H1 (cell line): ENCODE data around the gene P2RX1. TPM values are rescaled to one million over a fixed set of nuclear protein-coding genes. Genes with fewer than 3 reads are reported as not detected.

ENCODE experiments used
- KDM4A ChIP-seq: IDR thresholded peaks from one replicate; pipeline ENCODE4 v1.7.1; 2012; ENCODE audit warnings: low read depth, mild to moderate bottlenecking, moderate library complexity, low read length, inconsistent platforms; ENCODE audit not compliant: severe bottlenecking
- RAD21 ChIP-seq, 2 experiments: IDR thresholded peaks in 1 of 2; conservative IDR thresholded peaks in 1 of 2; 2 replicates each; pipeline ENCODE4 v1.6.1; 2011; ENCODE audit warnings: low read depth in 2 of 2, low read length in 2 of 2, improper control_type of control experiment in 1 of 2, inconsistent platforms in 1 of 2, mild to moderate bottlenecking in 1 of 2, moderate library complexity in 1 of 2
- SIX5 ChIP-seq: IDR thresholded peaks from 2 replicates; pipeline ENCODE4 v1.6.1; 2011; ENCODE audit warnings: mild to moderate bottlenecking, low read depth, low read length
- SP4 ChIP-seq: IDR thresholded peaks from 2 replicates; pipeline ENCODE4 v1.6.1; 2012; ENCODE audit warnings: low read length, inconsistent platforms
- TAF7 ChIP-seq: optimal IDR thresholded peaks from 2 replicates; pipeline ENCODE3; 2011; ENCODE audit warnings: low read depth, mild to moderate bottlenecking, inconsistent platforms, low read length, moderate library complexity, borderline replicate concordance
- YY1 ChIP-seq: IDR thresholded peaks from 2 replicates; pipeline ENCODE4 v1.6.1; 2011; ENCODE audit warnings: low read depth, mild to moderate bottlenecking, low read length
- polyA plus RNA-seq, 7 experiments: library from polyadenylated mRNA; depleted of rRNA in 3 of 7; stranded (reverse) in 5 of 7; unstranded in 2 of 7; fragments of >200 nt in 5 of 7; fragments of 200-250 nt in 2 of 7; gene quantifications; 1 replicate in 5 of 7; 2 replicates in 1 of 7; 4 replicates in 1 of 7; pipeline versions ENCODE4 v1.2.1 to v1.2.3, GENCODE V29; 2011 to 2013; ENCODE audit warnings: missing spikeins in 2 of 7, mixed read lengths in 2 of 7
- total RNA-seq: library from RNA; stranded (reverse); fragmentation: NEBNext Ultra II Directional; extraction: Animal tissue kit (Norgen Biotek cat#: 25700); gene quantifications from 2 replicates; pipeline ENCODE4 v1.2.1, GENCODE V29; 2021
- TF ChIP-seq, protein P1 (sequence below): fragments of 300-600 bp; sonication (generic); IDR thresholded peaks from 2 replicates; pipeline ENCODE4 v1.7.1; 2012; ENCODE audit warnings: low read length, moderate library complexity, mild to moderate bottlenecking, inconsistent platforms; ENCODE audit not compliant: insufficient replicate concordance
- TF ChIP-seq, protein P2 (sequence below): IDR thresholded peaks from 2 replicates; pipeline ENCODE4 v1.6.1; 2011; ENCODE audit warnings: low read length, improper control_type of control experiment

P2RX1 gene
- total and polyA plus RNA-seq, 2 of the 8 experiments (the other 6 are each of a cell fraction or from before 2014, with no cell fraction given), result 0.45 to 1.1 TPM

DNA sequence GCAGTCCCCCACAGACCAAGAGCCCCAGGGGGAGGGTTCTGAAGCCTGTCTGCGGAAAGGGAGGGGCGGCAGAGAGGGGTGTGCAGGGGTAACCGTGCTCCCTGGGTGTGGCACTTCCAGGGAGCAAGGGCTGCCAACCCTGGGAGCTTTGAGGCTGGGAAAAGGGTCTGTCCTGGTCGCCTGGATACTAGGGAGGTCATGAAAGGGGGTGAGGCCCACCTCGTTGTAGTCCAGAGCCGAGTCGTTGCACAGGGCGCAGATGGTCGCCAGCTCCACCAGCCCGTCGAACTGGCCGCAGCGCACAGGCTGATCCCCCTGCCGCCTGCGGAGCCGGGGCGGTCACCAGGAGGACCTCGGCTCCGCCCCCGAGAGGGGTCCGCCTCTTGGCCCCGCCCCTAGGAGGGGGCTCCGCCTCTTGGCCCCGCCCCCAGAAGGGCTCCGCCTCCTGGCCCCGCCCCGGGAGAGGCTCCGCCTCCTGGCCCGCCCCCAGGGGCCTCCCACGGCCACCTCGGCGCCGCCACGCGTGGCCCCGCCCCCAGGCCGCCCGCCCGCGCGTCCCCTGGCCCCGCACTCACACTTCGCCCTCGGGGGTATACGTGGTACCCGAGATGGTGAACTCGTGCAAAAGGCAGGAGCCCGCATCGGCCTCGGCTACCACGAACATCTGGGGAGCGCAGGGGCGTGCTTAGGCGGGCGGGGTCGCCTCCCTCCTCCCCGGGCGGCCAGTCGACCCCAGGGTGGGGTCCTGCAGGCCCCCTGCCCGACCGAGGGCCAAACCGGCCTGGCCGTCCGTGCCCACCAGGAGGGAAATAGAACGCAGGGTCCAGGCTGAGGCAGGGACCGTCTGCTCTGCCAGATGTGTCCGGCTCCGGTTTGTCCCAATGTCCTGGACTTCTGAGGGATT, 28.5 kb upstream of the P2RX1 start (continued):
- TF ChIP-seq, protein P1, sequence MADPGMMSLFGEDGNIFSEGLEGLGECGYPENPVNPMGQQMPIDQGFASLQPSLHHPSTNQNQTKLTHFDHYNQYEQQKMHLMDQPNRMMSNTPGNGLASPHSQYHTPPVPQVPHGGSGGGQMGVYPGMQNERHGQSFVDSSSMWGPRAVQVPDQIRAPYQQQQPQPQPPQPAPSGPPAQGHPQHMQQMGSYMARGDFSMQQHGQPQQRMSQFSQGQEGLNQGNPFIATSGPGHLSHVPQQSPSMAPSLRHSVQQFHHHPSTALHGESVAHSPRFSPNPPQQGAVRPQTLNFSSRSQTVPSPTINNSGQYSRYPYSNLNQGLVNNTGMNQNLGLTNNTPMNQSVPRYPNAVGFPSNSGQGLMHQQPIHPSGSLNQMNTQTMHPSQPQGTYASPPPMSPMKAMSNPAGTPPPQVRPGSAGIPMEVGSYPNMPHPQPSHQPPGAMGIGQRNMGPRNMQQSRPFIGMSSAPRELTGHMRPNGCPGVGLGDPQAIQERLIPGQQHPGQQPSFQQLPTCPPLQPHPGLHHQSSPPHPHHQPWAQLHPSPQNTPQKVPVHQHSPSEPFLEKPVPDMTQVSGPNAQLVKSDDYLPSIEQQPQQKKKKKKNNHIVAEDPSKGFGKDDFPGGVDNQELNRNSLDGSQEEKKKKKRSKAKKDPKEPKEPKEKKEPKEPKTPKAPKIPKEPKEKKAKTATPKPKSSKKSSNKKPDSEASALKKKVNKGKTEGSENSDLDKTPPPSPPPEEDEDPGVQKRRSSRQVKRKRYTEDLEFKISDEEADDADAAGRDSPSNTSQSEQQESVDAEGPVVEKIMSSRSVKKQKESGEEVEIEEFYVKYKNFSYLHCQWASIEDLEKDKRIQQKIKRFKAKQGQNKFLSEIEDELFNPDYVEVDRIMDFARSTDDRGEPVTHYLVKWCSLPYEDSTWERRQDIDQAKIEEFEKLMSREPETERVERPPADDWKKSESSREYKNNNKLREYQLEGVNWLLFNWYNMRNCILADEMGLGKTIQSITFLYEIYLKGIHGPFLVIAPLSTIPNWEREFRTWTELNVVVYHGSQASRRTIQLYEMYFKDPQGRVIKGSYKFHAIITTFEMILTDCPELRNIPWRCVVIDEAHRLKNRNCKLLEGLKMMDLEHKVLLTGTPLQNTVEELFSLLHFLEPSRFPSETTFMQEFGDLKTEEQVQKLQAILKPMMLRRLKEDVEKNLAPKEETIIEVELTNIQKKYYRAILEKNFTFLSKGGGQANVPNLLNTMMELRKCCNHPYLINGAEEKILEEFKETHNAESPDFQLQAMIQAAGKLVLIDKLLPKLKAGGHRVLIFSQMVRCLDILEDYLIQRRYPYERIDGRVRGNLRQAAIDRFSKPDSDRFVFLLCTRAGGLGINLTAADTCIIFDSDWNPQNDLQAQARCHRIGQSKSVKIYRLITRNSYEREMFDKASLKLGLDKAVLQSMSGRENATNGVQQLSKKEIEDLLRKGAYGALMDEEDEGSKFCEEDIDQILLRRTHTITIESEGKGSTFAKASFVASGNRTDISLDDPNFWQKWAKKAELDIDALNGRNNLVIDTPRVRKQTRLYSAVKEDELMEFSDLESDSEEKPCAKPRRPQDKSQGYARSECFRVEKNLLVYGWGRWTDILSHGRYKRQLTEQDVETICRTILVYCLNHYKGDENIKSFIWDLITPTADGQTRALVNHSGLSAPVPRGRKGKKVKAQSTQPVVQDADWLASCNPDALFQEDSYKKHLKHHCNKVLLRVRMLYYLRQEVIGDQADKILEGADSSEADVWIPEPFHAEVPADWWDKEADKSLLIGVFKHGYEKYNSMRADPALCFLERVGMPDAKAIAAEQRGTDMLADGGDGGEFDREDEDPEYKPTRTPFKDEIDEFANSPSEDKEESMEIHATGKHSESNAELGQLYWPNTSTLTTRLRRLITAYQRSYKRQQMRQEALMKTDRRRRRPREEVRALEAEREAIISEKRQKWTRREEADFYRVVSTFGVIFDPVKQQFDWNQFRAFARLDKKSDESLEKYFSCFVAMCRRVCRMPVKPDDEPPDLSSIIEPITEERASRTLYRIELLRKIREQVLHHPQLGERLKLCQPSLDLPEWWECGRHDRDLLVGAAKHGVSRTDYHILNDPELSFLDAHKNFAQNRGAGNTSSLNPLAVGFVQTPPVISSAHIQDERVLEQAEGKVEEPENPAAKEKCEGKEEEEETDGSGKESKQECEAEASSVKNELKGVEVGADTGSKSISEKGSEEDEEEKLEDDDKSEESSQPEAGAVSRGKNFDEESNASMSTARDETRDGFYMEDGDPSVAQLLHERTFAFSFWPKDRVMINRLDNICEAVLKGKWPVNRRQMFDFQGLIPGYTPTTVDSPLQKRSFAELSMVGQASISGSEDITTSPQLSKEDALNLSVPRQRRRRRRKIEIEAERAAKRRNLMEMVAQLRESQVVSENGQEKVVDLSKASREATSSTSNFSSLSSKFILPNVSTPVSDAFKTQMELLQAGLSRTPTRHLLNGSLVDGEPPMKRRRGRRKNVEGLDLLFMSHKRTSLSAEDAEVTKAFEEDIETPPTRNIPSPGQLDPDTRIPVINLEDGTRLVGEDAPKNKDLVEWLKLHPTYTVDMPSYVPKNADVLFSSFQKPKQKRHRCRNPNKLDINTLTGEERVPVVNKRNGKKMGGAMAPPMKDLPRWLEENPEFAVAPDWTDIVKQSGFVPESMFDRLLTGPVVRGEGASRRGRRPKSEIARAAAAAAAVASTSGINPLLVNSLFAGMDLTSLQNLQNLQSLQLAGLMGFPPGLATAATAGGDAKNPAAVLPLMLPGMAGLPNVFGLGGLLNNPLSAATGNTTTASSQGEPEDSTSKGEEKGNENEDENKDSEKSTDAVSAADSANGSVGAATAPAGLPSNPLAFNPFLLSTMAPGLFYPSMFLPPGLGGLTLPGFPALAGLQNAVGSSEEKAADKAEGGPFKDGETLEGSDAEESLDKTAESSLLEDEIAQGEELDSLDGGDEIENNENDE, result no peak
- TF ChIP-seq TAF7, result no peak
- TF ChIP-seq YY1, result no peak
- TF ChIP-seq RAD21 (IDR thresholded peaks at IDR 0.05 in 1 of 2, conservative IDR thresholded peaks at IDR 0.05 in 1 of 2; ENCODE audit: low read depth in 2 of 2, low read length in 2 of 2), result no peak
- TF ChIP-seq, protein P2, sequence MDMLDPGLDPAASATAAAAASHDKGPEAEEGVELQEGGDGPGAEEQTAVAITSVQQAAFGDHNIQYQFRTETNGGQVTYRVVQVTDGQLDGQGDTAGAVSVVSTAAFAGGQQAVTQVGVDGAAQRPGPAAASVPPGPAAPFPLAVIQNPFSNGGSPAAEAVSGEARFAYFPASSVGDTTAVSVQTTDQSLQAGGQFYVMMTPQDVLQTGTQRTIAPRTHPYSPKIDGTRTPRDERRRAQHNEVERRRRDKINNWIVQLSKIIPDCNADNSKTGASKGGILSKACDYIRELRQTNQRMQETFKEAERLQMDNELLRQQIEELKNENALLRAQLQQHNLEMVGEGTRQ, result no peak
- TF ChIP-seq SP4, result peak; percentile 73; the same call in 1 of the 2 replicates
- TF ChIP-seq KDM4A, result no peak
- no peak for TF ChIP-seq SIX5
